GF-D8 (cell line): ENCODE measurements around the gene FBXO17.

ENCODE experiments used
- DNase-seq: peaks from one replicate; lab custom pipeline; 2025; lab: John Stamatoyannopoulos, UW

FBXO17 gene

DNA sequence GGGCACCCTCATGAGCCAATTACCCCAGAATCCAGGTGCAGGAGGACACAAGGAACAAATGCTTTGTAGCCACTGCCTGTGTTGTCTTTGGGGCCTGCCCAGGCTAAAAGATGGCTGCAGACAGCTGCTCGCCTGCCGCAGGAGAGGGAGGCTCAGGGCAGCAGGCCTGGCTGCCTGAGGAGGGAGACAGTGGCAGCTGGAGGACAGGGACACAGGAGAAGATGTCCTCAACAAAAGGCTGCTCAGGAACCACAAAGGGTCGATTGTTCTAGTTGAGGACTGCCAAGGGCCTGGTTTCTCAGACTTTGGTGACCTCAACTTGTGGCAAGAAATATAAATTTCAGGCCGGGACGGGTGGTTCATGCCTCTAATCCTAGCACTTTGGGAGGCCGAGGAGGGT is 83.8 kb downstream of the FBXO17 start:
- DNase-seq, result no peak
